Suprapubic skin (tissue), 4 donors: ENCODE data around the gene PFKFB3. TPM values are rescaled to one million over a fixed set of nuclear protein-coding genes. Genes with fewer than 3 reads are reported as not detected.
A peak's percentile ranks its signal among the peaks of the same experiment; 100 is the strongest.
"Not testable (repeated sequence)": the region's sequence is repeated elsewhere in the genome, so short reads cannot be mapped to it uniquely, and the experiment has no call there.

Experiments
- DNase-seq, 2 donors: peaks; one replicate each; pipeline ENCODE4 v3.0.0-alpha.2; 2019; ENCODE audit warnings: low spot score in 2 of 2
- H3K27ac ChIP-seq: fragments of 200-600 bp; sonication (generic); one replicate; pipeline ENCODE4 v1.5.1; 2019
- H3K27me3 ChIP-seq: fragments of 200-600 bp; sonication (generic); one replicate; pipeline ENCODE4 v1.5.1; 2019
- H3K36me3 ChIP-seq: fragments of 200-600 bp; sonication (generic); one replicate; pipeline ENCODE4 v1.5.1; 2019
- H3K4me1 ChIP-seq: fragments of 200-600 bp; sonication (generic); one replicate; pipeline ENCODE4 v1.5.1; 2019
- H3K4me3 ChIP-seq: fragments of 200-600 bp; sonication (generic); one replicate; pipeline ENCODE4 v1.5.1; 2019; ENCODE audit warnings: mild to moderate bottlenecking
- H3K9me3 ChIP-seq: fragments of 200-600 bp; sonication (generic); one replicate; pipeline ENCODE4 v1.5.1; 2019
- CTCF ChIP-seq, 2 donors: fragments of 200-600 bp in 1 of 2; fragments of 450-650 bp in 1 of 2; sonication (generic) in 1 of 2; IDR thresholded peaks; one replicate each; pipeline ENCODE4 v1.5.1; 2016 to 2019; ENCODE audit warnings: antibody characterized with exemption in 2 of 2, mild to moderate bottlenecking in 1 of 2, moderate library complexity in 1 of 2
- EP300 ChIP-seq: sonication (generic); formaldehyde crosslinking; IDR thresholded peaks from one replicate; pipeline ENCODE4 v1.6.1; 2017; ENCODE audit warnings: antibody characterized with exemption
- POLR2A ChIP-seq, 2 donors: fragments of 450-650 bp; IDR thresholded peaks; one replicate each; pipeline ENCODE4 v1.6.1; 2017; ENCODE audit warnings: antibody characterized with exemption in 2 of 2, mild to moderate bottlenecking in 2 of 2, moderate library complexity in 2 of 2
- POLR2AphosphoS5 ChIP-seq, 3 donors: sonication (generic); formaldehyde crosslinking; IDR thresholded peaks; one replicate each; pipeline ENCODE4 v1.6.1; 2017; ENCODE audit warnings: antibody characterized with exemption in 3 of 3
- WGBS: methylation state at CpG from one replicate; pipeline ENCODE4 v1.1.5; 2018; 5-methylcytosine and 5-hydroxymethylcytosine counted together
- total RNA-seq, 4 donors: library from RNA; depleted of rRNA; stranded (reverse); fragments of >200 nt; gene quantifications; one replicate each; pipeline ENCODE4 v1.1.0, GENCODE V29; 2016

PFKFB3 gene
- total RNA-seq, 4 donors from 2014 or later = 40.1 to 115 (median 52.2) TPM

GRCh38 chr10:6204341-6205191 is 1.8 kb downstream of the PFKFB3 start:
- no peaks in the 10 kb centered on the region for H3K36me3 ChIP-seq
- no peaks in the 10 kb centered on the region for H3K27me3 ChIP-seq
- peak overlapping the region; percentile 95 for H3K27ac ChIP-seq
- DNase-seq = no peak
- no peak for TF ChIP-seq CTCF (IDR thresholded peaks at IDR 0.05)
- TF ChIP-seq POLR2A (IDR thresholded peaks at IDR 0.05) = no peak
- TF ChIP-seq EP300 = no peak
- no peak for TF ChIP-seq POLR2AphosphoS5 (IDR thresholded peaks at IDR 0.05)
- H3K9me3 ChIP-seq = no peaks in the 10 kb centered on the region
- peak overlapping the region; percentile 84 for H3K4me3 ChIP-seq
- WGBS = 45% methylated on average over 8 of the region's 24 CpGs
- H3K4me1 ChIP-seq = peaks cover 47% of the 10 kb centered on the region

- peaks cover 34% of the 10 kb centered on the region for H3K4me1 ChIP-seq
These were observed 3.8 kb downstream of the PFKFB3 start for GRCh38 chr10:6206486-6206885.

GRCh38 chr10:6207658-6208057 is 4.9 kb downstream of the PFKFB3 start:
- 91% methylated on average over 4 of the region's 4 CpGs for WGBS
- DNase-seq = no peak
- H3K27ac ChIP-seq = no peak overlapping the region

More at GRCh38 chr10:6206486-6206885, 3.8 kb downstream of the PFKFB3 start:
- WGBS = no CpG with 5 or more reads among the region's 29 CpGs
- H3K36me3 ChIP-seq, H3K27ac ChIP-seq, DNase-seq, H3K27me3 ChIP-seq, H3K4me3 ChIP-seq, H3K9me3 ChIP-seq: not testable (repeated sequence)

GRCh38 chr10:6208799-6209235 is 6.1 kb downstream of the PFKFB3 start:
- Histone ChIP-seq H3K9me3 (no peaks in the 10 kb centered on the region), H3K4me3 (no peak overlapping the region), H3K27ac (no peak overlapping the region), H3K36me3 (peaks cover 5% of the 10 kb centered on the region), H3K4me1 (peaks cover 26% of the 10 kb centered on the region), H3K27me3 (no peaks in the 10 kb centered on the region)
- no peak for DNase-seq
- TF ChIP-seq EP300 = no peak
- TF ChIP-seq POLR2A (IDR thresholded peaks at IDR 0.05) = no peak
- no peak for TF ChIP-seq POLR2AphosphoS5 (IDR thresholded peaks at IDR 0.05)
- no peak for TF ChIP-seq CTCF (IDR thresholded peaks at IDR 0.05)
- WGBS = 85% methylated on average over 10 of the region's 12 CpGs

More at GRCh38 chr10:6207658-6208057, 4.9 kb downstream of the PFKFB3 start:
- peaks cover 30% of the 10 kb centered on the region for H3K4me1 ChIP-seq
- no peaks in the 10 kb centered on the region for H3K27me3 ChIP-seq
- TF ChIP-seq CTCF (IDR thresholded peaks at IDR 0.05) (no peak), EP300 (no peak), POLR2A (IDR thresholded peaks at IDR 0.05) (no peak), POLR2AphosphoS5 (IDR thresholded peaks at IDR 0.05) (no peak)
- H3K36me3 ChIP-seq = no peaks in the 10 kb centered on the region
- no peaks in the 10 kb centered on the region for H3K9me3 ChIP-seq
- H3K4me3 ChIP-seq = no peak overlapping the region

GRCh38 chr10:6211341-6211670 is 8.6 kb downstream of the PFKFB3 start:
- Histone ChIP-seq H3K4me3 (no peak overlapping the region), H3K27ac (no peak overlapping the region), H3K4me1 (peaks cover 13% of the 10 kb centered on the region), H3K36me3 (peaks cover 30% of the 10 kb centered on the region), H3K9me3 (no peaks in the 10 kb centered on the region), H3K27me3 (no peaks in the 10 kb centered on the region)
- no peak for DNase-seq
- TF ChIP-seq CTCF (IDR thresholded peaks at IDR 0.05) (no peak), POLR2AphosphoS5 (IDR thresholded peaks at IDR 0.05) (no peak), POLR2A (IDR thresholded peaks at IDR 0.05) (no peak), EP300 (no peak)
- 94% methylated on average over 6 of the region's 6 CpGs for WGBS
